ENCODE data around the gene AFF3. TPM values are rescaled to one million over a fixed set of nuclear protein-coding genes. Genes with fewer than 3 reads are reported as not detected.

AFF3 gene
- total and polyA plus RNA-seq, 2 donors (not counting 3 experiments of a cell fraction or from before 2014, with no cell fraction given): 0.06 to 0.07 TPM

GRCh38 chr2:99611786-99612185 lies 530.6 kb downstream of the AFF3 start:
- Histone ChIP-seq H3K4me1 (ENCODE audit: control insufficient read depth, extremely low read depth, insufficient read depth, low read length) (no peaks in the 10 kb centered on the region), H3K79me2 (ENCODE audit: control insufficient read depth, insufficient read depth, low read length) (no peaks in the 10 kb centered on the region), H3K9me3 (replicated peaks; ENCODE audit: control insufficient read depth, insufficient read depth, low read length) (no peaks in the 10 kb centered on the region), H3K27ac (ENCODE audit: insufficient read depth, low read depth, low read length) (no peak overlapping the region), H3K27me3 (ENCODE audit: control insufficient read depth in 2 of 2, insufficient read depth in 2 of 2, low read length in 2 of 2) (peaks cover 4 to 6% of the 10 kb centered on the region in 2 experiments), H4K20me1 (replicated peaks; ENCODE audit: control insufficient read depth, extremely low read depth, insufficient read depth, low read length) (no peaks in the 10 kb centered on the region), H3K4me2 (ENCODE audit: insufficient read depth, low read length) (no peak overlapping the region), H3K4me3 (replicated peaks in 1 of 3; ENCODE audit: insufficient read depth in 1 of 3, low read depth in 1 of 3, low read length in 3 of 3) (no peak overlapping the region), H3K36me3 (ENCODE audit: control insufficient read depth in 2 of 2, extremely low read depth in 1 of 2, insufficient read depth in 2 of 2, low read length in 2 of 2) (no peaks in the 10 kb centered on the region), H3K9me1 (replicated peaks; ENCODE audit: control insufficient read depth, extremely low read depth, insufficient read depth, low read length) (no peaks in the 10 kb centered on the region), H3K9ac (replicated peaks; ENCODE audit: extremely low read depth, insufficient read depth, low read length) (no peak overlapping the region), H2AFZ (ENCODE audit: low read depth, low read length) (no peak overlapping the region)
- FAIRE-seq (no peak), DNase-seq (ENCODE audit: low read depth, low spot score) (no peak)
- dilution Hi-C loops (cut with MboI; ENCODE audit: extremely low pct_ligation_motif_present, low sequenced_read_pairs): no loop called here
- ChIA-PET POLR2A (no interaction called here), CTCF (no interaction called here)
- BruUV-seq (replicated peaks): no TSS peak
- no peak for TF ChIP-seq EZH2 (IDR thresholded peaks at IDR 0.05; ENCODE audit: borderline replicate concordance, low read depth, low read length, severe bottlenecking)
- TF ChIP-seq CTCF (IDR thresholded peaks at IDR 0.05; ENCODE audit: extremely low read depth in 1 of 2, insufficient read depth in 1 of 2, low read depth in 1 of 2, low read length in 2 of 2): no peak
- no peak for TF ChIP-seq MAX (IDR thresholded peaks at IDR 0.05; ENCODE audit: insufficient read depth, insufficient read length)
- TF ChIP-seq MYC (IDR thresholded peaks at IDR 0.05; ENCODE audit: low read depth, low read length): no peak
- no peak for TF ChIP-seq FOS (IDR thresholded peaks at IDR 0.05; ENCODE audit: borderline replicate concordance, insufficient read depth, low read length)
- no peak for TF ChIP-seq JUN (IDR thresholded peaks at IDR 0.05; ENCODE audit: borderline replicate concordance, insufficient read depth, insufficient read length, low read depth)
- no peak for TF ChIP-seq POLR2A (IDR thresholded peaks at IDR 0.05; ENCODE audit: low read depth, low read length)
- no peak for TF ChIP-seq POLR2AphosphoS5 (IDR thresholded peaks at IDR 0.05; ENCODE audit: insufficient read depth, low read depth, low read length)
- no peak for TF ChIP-seq GATA2 (IDR thresholded peaks at IDR 0.05; ENCODE audit: insufficient read depth, insufficient read length, low read depth, low read length)
- intact Hi-C loops (cut with micrococcal nuclease): no loop called here
